BJ (cell line): ENCODE measurements around the gene ANKRD11. TPM values are rescaled to one million over a fixed set of nuclear protein-coding genes. Genes with fewer than 3 reads are reported as not detected.
A peak's percentile ranks its signal among the peaks of the same experiment; 100 is the strongest.

Experiments used
- CTCF ChIA-PET: fragments of 350-600 bp; formaldehyde crosslinking; extraction: SDS; loops from one replicate; lab custom pipeline; 2021; ENCODE audit warnings: antibody characterized with exemption, inconsistent platforms; lab: Yijun Ruan, JAX
- POLR2A ChIA-PET: fragments of 300-600 bp; sonication (Branson Sonifier 250); formaldehyde crosslinking; extraction: SDS; loops from one replicate; lab custom pipeline; 2021; ENCODE audit warnings: antibody characterized with exemption; lab: Charles Lee
- DNase-seq: peaks from one replicate; pipeline ENCODE4 v3.0.0-alpha.2; 2011; ENCODE audit warnings: low read depth
- H3K27me3 ChIP-seq: 2 replicates; pipeline ENCODE4 v1.6.0; 2011; ENCODE audit warnings: low read length; ENCODE audit not compliant: control insufficient read depth, insufficient read depth
- H3K36me3 ChIP-seq: 2 replicates; pipeline ENCODE4 v1.5.1; 2011; ENCODE audit warnings: low read length; ENCODE audit not compliant: control insufficient read depth, insufficient read depth
- H3K4me3 ChIP-seq: 2 replicates; pipeline ENCODE4 v1.5.1; 2011; ENCODE audit warnings: low read depth, mild to moderate bottlenecking, control low read depth, low read length
- polyA plus RNA-seq: library from polyadenylated mRNA; depleted of rRNA; stranded (reverse); fragments of >200 nt; gene quantifications from 2 replicates; pipeline ENCODE4 v1.2.3, GENCODE V29; 2011
- TF ChIP-seq, protein P1 (sequence below): IDR thresholded peaks from 2 replicates; pipeline ENCODE4 v1.5.1; 2011; ENCODE audit warnings: low read depth, mild to moderate bottlenecking, control low read depth, inconsistent platforms, low read length, moderate library complexity; ENCODE audit not compliant: insufficient read depth

The ANKRD11 gene
- polyA plus RNA-seq, 1 experiment, result 61.8 TPM

DNA sequence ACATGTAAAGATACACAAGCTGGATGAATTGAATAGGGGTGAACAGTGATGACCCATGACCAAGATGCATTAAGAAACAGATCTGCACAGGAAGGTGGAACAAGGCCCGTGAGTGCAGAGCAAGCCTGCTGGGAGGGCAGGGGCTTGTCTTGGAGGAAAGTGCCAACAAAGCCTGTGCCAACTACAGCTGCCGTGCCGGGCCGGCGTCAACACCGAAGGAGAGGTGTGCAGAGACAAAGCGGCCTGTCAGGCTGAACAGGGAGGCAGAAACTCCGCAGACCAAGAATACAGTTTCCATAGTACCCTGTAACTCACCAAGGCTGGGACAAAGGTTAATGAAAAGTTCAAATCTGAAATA, 46.7 kb downstream of the ANKRD11 start:
- TF ChIP-seq, protein P1, sequence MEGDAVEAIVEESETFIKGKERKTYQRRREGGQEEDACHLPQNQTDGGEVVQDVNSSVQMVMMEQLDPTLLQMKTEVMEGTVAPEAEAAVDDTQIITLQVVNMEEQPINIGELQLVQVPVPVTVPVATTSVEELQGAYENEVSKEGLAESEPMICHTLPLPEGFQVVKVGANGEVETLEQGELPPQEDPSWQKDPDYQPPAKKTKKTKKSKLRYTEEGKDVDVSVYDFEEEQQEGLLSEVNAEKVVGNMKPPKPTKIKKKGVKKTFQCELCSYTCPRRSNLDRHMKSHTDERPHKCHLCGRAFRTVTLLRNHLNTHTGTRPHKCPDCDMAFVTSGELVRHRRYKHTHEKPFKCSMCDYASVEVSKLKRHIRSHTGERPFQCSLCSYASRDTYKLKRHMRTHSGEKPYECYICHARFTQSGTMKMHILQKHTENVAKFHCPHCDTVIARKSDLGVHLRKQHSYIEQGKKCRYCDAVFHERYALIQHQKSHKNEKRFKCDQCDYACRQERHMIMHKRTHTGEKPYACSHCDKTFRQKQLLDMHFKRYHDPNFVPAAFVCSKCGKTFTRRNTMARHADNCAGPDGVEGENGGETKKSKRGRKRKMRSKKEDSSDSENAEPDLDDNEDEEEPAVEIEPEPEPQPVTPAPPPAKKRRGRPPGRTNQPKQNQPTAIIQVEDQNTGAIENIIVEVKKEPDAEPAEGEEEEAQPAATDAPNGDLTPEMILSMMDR, result 0 out of 2 replicates have a peak, but pooled peaks have one; percentile 2
- DNase-seq, result no peak
- H3K4me3 ChIP-seq, result no peak overlapping the region
- H3K27me3 ChIP-seq, result no peaks in the 10 kb centered on the region
- ChIA-PET POLR2A (no interaction called here), CTCF (interaction anchor here (0.7 to 1.8 kb wide), 3 partner anchors 9 to 46 kb away, joined by 3 to 7 read pairs (median 3); no protein-coding TSS in a partner anchor)
- no peaks in the 10 kb centered on the region for H3K36me3 ChIP-seq

DNA sequence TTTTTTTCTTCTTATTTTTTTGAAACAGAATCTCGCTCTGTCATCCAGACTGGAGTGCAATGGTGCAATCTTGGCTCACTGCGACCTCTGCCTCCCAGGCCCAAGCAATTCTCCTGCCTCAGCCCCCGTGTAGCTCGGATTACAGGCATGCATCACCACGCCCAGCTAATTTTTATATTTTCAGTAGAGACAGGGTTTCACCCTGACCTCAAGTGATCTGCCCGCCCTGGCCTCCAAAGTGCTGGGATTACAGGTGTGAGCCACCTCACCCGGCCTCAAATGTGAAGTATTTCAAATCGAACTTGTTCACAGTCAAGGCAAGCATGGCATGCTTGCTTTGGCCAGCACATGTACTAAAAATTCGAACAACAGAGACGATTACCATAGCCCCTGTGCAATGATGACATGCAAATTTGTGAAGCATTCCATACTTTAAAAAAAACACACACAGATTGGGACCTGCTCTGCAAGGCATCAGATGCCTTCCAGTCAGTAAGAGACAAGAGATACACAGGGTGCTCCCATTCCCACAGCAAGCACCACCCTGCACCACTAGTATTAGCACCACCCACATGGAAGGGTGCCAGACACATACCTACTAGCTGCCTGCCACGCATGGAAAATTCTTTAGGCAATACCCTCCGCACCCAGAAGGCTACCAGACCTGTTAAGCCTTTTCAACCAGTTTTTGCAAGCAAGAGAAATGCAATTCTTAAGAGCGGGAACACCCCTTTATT, 47.2 kb downstream of the ANKRD11 start:
- Histone ChIP-seq H3K27me3 (no peaks in the 10 kb centered on the region), H3K4me3 (no peak overlapping the region), H3K36me3 (no peaks in the 10 kb centered on the region)
- CTCF ChIA-PET, result interaction anchor here (0.7 to 1.8 kb wide), 2 partner anchors 8 to 46 kb away, joined by 3 to 7 read pairs; no protein-coding TSS in a partner anchor
- DNase-seq, result no peak
- TF ChIP-seq, protein P1, result no peak
- POLR2A ChIA-PET, result no interaction called here

DNA sequence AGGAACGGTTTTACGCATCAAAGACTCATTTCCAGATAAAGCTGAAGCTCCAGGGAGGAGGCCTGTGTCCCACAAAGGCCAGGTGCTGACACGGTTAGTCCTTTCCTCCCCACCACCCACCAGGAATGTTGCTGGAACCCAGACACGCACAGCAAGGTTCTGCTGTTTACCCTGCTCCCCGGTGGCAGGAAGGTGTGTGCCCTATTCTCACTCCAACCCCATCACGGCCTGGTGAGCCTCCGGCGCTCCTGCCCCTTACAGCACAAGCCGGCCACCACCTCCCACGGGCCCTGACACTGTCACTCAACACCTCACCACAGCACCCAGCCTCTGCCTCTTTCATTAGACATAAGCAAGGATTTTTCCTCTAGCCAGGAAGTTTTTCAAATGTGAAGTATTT, 47.8 kb downstream of the ANKRD11 start:
- no peaks in the 10 kb centered on the region for H3K27me3 ChIP-seq
- TF ChIP-seq, protein P1, result no peak
- CTCF ChIA-PET, result no interaction called here
- POLR2A ChIA-PET, result no interaction called here
- no peaks in the 10 kb centered on the region; the same call in 1 of the 2 replicates for H3K36me3 ChIP-seq
- no peak for DNase-seq
- no peak overlapping the region for H3K4me3 ChIP-seq

DNA sequence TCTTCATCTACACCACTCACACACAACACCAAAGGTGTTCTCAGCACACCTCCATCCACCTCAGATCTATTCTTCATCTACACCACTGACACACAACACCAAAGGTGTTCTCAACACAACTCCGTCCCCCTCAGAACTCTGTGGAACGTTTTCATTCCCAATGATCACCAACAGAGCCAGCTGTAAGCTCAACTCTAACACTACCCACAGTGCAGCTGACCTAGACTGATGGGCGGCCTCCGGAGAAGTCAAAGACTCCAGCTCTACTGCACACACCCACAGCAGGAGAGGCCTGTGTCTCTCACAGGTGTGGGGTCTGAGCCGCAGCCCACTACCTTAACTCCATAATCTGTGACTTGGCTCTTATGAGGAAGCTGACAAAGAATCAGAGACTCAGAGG, 50.7 kb downstream of the ANKRD11 start:
- ChIA-PET CTCF (interaction anchor here (1.4 kb wide), 1 partner anchor 32 kb away, joined by 3 read pairs; no protein-coding TSS in a partner anchor), POLR2A (no interaction called here)
- TF ChIP-seq, protein P1, result no peak
- Histone ChIP-seq H3K27me3 (no peaks in the 10 kb centered on the region), H3K36me3 (peaks cover 3% of the 10 kb centered on the region), H3K4me3 (no peak overlapping the region)
- DNase-seq, result no peak

DNA sequence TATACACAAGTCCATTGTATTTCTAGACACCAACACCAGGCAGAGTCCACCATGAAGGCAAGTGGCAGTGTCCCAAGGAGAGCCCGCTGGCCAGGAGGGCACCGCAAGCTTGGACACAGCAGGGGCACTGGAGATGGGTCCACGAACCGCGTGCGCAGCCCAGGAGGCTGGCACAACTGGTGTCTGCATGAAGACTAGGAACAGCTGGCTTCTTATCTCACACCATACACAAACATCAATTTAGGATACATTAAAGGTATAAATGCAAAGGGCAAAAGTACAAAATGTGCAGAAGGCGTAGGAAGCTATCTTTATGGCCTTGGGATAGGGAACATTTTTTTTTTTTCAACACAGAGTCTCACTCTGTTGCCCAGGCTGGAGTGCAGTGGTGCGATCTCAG, 52.4 kb downstream of the ANKRD11 start:
- POLR2A ChIA-PET, result no interaction called here
- TF ChIP-seq, protein P1, result no peak
- H3K27me3 ChIP-seq, result no peaks in the 10 kb centered on the region
- H3K4me3 ChIP-seq, result no peak overlapping the region
- DNase-seq, result no peak
- CTCF ChIA-PET, result interaction anchor here (0.6 to 0.7 kb wide), 2 partner anchors 12 to 85 kb away, joined by 3 read pairs; no protein-coding TSS in a partner anchor
- peaks cover 3% of the 10 kb centered on the region for H3K36me3 ChIP-seq
